SH-SY5Y (cell line): ENCODE results near the gene HTR5A.

Experiments
- GATA2 ChIP-seq: IDR thresholded peaks from 2 replicates; pipeline ENCODE4 v1.6.1; 2011; ENCODE audit warnings: mild to moderate bottlenecking, low read depth, low read length
- GATA3 ChIP-seq: IDR thresholded peaks from 2 replicates; pipeline ENCODE4 v1.6.1; 2011; ENCODE audit warnings: low read depth, mild to moderate bottlenecking, low read length, moderate library complexity

DNA sequence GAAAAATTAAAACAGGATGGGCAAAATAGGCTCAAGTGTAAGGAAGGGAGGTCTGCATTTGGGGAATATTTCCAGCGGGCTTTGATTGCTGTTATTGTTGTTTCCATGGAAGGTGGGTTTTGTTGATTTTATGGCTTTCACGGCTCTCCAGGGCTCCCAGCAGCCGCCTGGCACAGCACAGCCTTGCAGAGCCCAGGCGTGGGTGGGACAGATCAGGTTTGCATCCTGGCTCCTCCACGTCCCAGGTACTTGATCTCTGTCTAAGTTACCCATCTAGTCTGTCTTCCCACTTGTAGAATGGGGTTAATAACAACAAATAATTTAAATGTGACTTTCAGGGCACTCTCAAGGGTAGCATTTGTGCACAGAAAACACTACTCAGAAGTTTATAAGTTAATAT lies 45.2 kb downstream of the HTR5A start:
- TF ChIP-seq GATA3 (no peak), GATA2 (no peak)
